NCI-H2171 treated with DMSO at 0.1 percent for 48 hours (cell line): ENCODE data around the gene COQ6.
"Not testable (repeated sequence)": the region's sequence is repeated elsewhere in the genome, so short reads cannot be mapped to it uniquely, and the experiment has no call there.

Experiments used
- DNase-seq: peaks from one replicate; lab custom pipeline; 2025; lab: John Stamatoyannopoulos, UW

Gene COQ6

GRCh38 chr14:73988065-73988464 lies 38.0 kb downstream of the COQ6 start:
- DNase-seq = no peak

GRCh38 chr14:73988656-73989055 lies 38.6 kb downstream of the COQ6 start:
- not testable (repeated sequence) for DNase-seq

GRCh38 chr14:73991092-73991491 lies 41.0 kb downstream of the COQ6 start:
- no peak for DNase-seq

- DNase-seq = not testable (repeated sequence)
Measured at GRCh38 chr14:73994926-73995325, 44.8 kb downstream of the COQ6 start.

GRCh38 chr14:73995977-73996378 lies 45.9 kb downstream of the COQ6 start:
- DNase-seq = no peak

- no peak for DNase-seq
Measured at GRCh38 chr14:73996731-73997107, 46.6 kb downstream of the COQ6 start.

- no peak for DNase-seq
Measured at GRCh38 chr14:73997108-73997943, 47.2 kb downstream of the COQ6 start.

- no peak for DNase-seq
Measured at GRCh38 chr14:73997944-73998447, 47.9 kb downstream of the COQ6 start.

GRCh38 chr14:73998726-73999125 lies 48.6 kb downstream of the COQ6 start:
- DNase-seq = no peak

- DNase-seq = not testable (repeated sequence)
Measured at GRCh38 chr14:74005664-74006063, 55.6 kb downstream of the COQ6 start.

- DNase-seq = no peak
Measured at GRCh38 chr14:74008843-74009499, 58.9 kb downstream of the COQ6 start.
